Stimulated activated CD8-positive, alpha-beta memory T cell treated with anti-CD3 and anti-CD28 coated beads, Interleukin-4, amount 100 ng/mL, for 4 hours (primary cell): ENCODE data around the gene RPS23.

ENCODE experiments used
- DNase-seq, 2 donors: peaks; one replicate each; pipeline ENCODE4 v3.0.0-alpha.2; 2020; ENCODE audit warnings: low read depth in 2 of 2, low spot score in 1 of 2

Gene RPS23

GRCh38 chr5:82277987-82278710 lies at the start of gene RPS23:
Gene RPS23 (minus strand): TSS chr5:82278354. CDS start chr5:82278323, 31 bp downstream.
- peak; percentile 74 to 77 for DNase-seq

GRCh38 chr5:82327941-82328340 lies 49.8 kb upstream of the RPS23 start:
- DNase-seq, result no peak

- DNase-seq, result no peak
These were observed 47.8 kb upstream of the RPS23 start for GRCh38 chr5:82325996-82326395.

- DNase-seq, result no peak
These were observed 47.0 kb upstream of the RPS23 start for GRCh38 chr5:82325155-82325554.

GRCh38 chr5:82320966-82321365 lies 42.8 kb upstream of the RPS23 start:
- no peak for DNase-seq

- no peak for DNase-seq
These were observed 41.7 kb upstream of the RPS23 start for GRCh38 chr5:82319651-82320376.

GRCh38 chr5:82319192-82319591 lies 41.0 kb upstream of the RPS23 start:
- DNase-seq, result no peak

- DNase-seq, result no peak
These were observed 37.0 kb upstream of the RPS23 start for GRCh38 chr5:82314964-82315758.

GRCh38 chr5:82313016-82313415 lies 34.9 kb upstream of the RPS23 start:
- DNase-seq, result no peak

- DNase-seq, result no peak
These were observed 34.3 kb upstream of the RPS23 start for GRCh38 chr5:82312373-82312856.

- no peak for DNase-seq
These were observed 31.0 kb upstream of the RPS23 start for GRCh38 chr5:82309091-82309531.

GRCh38 chr5:82308416-82308815 lies 30.3 kb upstream of the RPS23 start:
- no peak for DNase-seq

GRCh38 chr5:82307451-82307850 lies 29.3 kb upstream of the RPS23 start:
- DNase-seq, result no peak

GRCh38 chr5:82306151-82306550 lies 28.0 kb upstream of the RPS23 start:
- DNase-seq, result no peak

- no peak for DNase-seq
These were observed 23.0 kb upstream of the RPS23 start for GRCh38 chr5:82301190-82301589.

- no peak for DNase-seq
These were observed 20.5 kb upstream of the RPS23 start for GRCh38 chr5:82298668-82299067.

- no peak for DNase-seq
These were observed 19.6 kb upstream of the RPS23 start for GRCh38 chr5:82297711-82298110.

- DNase-seq, result no peak
These were observed 18.8 kb upstream of the RPS23 start for GRCh38 chr5:82296929-82297328.

GRCh38 chr5:82295959-82296531 lies 17.9 kb upstream of the RPS23 start:
- DNase-seq, result no peak

- no peak for DNase-seq
These were observed 17.0 kb upstream of the RPS23 start for GRCh38 chr5:82295144-82295543.

- no peak for DNase-seq
These were observed 13.3 kb upstream of the RPS23 start for GRCh38 chr5:82291420-82291819.
